ENCODE measurements around the gene SPAG8.

Gene SPAG8

DNA sequence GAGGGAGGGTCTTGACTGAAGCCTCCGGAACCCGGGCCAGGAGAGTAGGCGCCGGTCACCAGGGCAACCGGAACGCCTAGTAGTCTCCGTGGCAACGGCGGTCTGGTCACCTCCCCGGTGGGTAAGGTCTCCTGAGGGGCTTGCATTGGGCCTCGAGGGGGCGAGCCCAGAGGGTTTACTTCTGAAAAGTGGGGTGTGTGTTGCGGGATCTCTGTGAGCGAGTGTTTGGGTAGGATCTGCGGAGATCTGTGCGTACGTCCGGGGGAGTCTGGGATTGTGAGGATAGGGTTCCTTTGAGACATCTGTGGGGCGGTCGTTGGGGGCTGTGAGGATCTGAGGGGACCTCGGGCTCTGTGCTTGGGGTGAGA lies 16.6 kb upstream of the SPAG8 start, which contains the start of gene FAM221B:
Gene FAM221B (minus strand): TSS at position 17 of the 368 bp plus-strand sequence. CDS start 2,571 bp downstream, outside the sequence.
- no peaks in the 10 kb centered on the region for H3K9me3 Mint-ChIP-seq
- peak within 1 kb of the TSS; percentile 89 for H3K27ac Mint-ChIP-seq
- peaks cover 4% of the 10 kb centered on the region for H3K27me3 Mint-ChIP-seq (ENCODE audit: low read depth)
- peak within 1 kb of the TSS; percentile 94 for H3K4me3 Mint-ChIP-seq
- H3K4me1 Mint-ChIP-seq (ENCODE audit: low read depth): peaks cover 23% of the 10 kb centered on the region
- no peaks in the 10 kb centered on the region for H3K36me3 Mint-ChIP-seq (ENCODE audit: low read depth)

- Mint-ChIP-seq H3K36me3 (ENCODE audit: low read depth) (no peaks in the 10 kb centered on the region), H3K9me3 (no peaks in the 10 kb centered on the region), H3K4me3 (peak overlapping the region; percentile 64), H3K27ac (peak overlapping the region; percentile 37), H3K4me1 (ENCODE audit: low read depth) (peaks cover 21% of the 10 kb centered on the region), H3K27me3 (ENCODE audit: low read depth) (peaks cover 4% of the 10 kb centered on the region)
These were observed 15.4 kb upstream of the SPAG8 start for GRCh38 chr9:35827486-35827885.

- Mint-ChIP-seq H3K27me3 (ENCODE audit: low read depth) (peaks cover 4% of the 10 kb centered on the region), H3K27ac (no peak overlapping the region), H3K4me1 (ENCODE audit: low read depth) (peaks cover 21% of the 10 kb centered on the region), H3K9me3 (no peaks in the 10 kb centered on the region), H3K36me3 (ENCODE audit: low read depth) (no peaks in the 10 kb centered on the region), H3K4me3 (peak overlapping the region; percentile 6)
These were observed 14.1 kb upstream of the SPAG8 start for GRCh38 chr9:35826071-35826701.

DNA sequence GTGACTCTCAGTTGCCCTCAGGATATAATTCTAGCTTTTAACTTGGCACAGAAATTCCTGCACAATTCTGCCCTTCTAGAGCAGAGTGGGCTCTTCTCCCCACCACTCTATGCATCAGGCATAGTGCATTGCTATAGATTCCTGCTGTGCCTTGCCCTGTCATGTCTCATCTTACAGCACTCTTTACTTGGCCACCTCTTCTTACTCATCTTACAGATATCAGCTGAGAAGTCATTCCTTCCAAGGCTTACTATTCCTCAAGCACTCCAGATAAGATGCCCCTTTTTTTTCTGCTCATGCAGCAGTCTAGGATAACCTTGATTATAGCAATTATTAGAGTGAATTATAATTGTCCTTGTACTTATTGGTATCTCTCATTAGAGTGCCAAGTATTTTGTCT lies 10.9 kb upstream of the SPAG8 start:
- peaks cover 14% of the 10 kb centered on the region for H3K27me3 Mint-ChIP-seq (ENCODE audit: low read depth)
- H3K4me3 Mint-ChIP-seq: no peak overlapping the region
- H3K36me3 Mint-ChIP-seq (ENCODE audit: low read depth): no peaks in the 10 kb centered on the region
- no peak overlapping the region for H3K27ac Mint-ChIP-seq
- H3K4me1 Mint-ChIP-seq (ENCODE audit: low read depth): peaks cover 9% of the 10 kb centered on the region
- no peaks in the 10 kb centered on the region for H3K9me3 Mint-ChIP-seq

DNA sequence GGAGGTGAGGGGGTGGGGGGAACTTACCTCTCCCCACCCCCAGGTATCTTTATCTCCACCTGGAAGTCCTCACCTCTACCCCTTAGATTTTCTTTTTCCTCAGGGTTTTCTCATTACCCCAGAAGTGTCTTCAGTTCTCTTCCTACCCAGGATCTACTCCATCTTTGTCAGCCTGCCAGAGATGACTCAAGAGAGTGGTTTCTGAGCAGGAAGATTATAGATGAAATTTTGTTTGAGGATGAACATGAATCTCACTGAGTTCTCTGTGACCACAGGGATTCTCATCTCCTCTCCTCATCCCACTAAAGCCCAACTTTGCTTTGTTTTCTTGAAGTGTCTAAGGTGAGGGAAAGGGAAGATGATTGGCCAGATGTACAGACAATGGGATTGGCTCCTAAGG lies 8.0 kb upstream of the SPAG8 start:
- peaks cover 7% of the 10 kb centered on the region for H3K4me1 Mint-ChIP-seq (ENCODE audit: low read depth)
- peaks cover 20% of the 10 kb centered on the region for H3K27me3 Mint-ChIP-seq (ENCODE audit: low read depth)
- no peak overlapping the region for H3K4me3 Mint-ChIP-seq
- H3K9me3 Mint-ChIP-seq: no peaks in the 10 kb centered on the region
- H3K27ac Mint-ChIP-seq: no peak overlapping the region
- H3K36me3 Mint-ChIP-seq (ENCODE audit: low read depth): peaks cover 1% of the 10 kb centered on the region

DNA sequence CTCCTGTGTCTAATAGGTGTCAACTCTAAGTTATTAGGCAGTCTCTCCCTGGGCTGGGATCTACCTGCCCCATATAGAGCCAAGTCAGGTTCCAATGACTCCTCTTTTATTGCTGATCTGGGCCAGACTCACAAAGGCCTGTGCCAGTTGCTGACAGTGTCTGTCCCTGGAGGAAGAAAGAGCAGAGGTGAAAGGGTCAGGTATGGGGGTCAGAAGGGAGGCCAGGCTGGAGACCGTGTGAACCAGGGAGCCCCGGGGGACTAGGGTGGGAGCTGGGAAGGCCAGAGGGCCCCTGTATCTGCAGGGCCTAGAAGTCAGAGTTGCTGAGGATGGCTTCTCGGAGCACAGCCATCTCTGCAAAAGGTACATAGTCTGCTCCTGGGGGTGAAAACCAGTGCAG lies 6.3 kb upstream of the SPAG8 start:
- Mint-ChIP-seq H3K27ac (no peak overlapping the region), H3K4me3 (no peak overlapping the region), H3K4me1 (ENCODE audit: low read depth) (peaks cover 11% of the 10 kb centered on the region), H3K27me3 (ENCODE audit: low read depth) (peaks cover 20% of the 10 kb centered on the region), H3K9me3 (no peaks in the 10 kb centered on the region), H3K36me3 (ENCODE audit: low read depth) (peaks cover 1% of the 10 kb centered on the region)

DNA sequence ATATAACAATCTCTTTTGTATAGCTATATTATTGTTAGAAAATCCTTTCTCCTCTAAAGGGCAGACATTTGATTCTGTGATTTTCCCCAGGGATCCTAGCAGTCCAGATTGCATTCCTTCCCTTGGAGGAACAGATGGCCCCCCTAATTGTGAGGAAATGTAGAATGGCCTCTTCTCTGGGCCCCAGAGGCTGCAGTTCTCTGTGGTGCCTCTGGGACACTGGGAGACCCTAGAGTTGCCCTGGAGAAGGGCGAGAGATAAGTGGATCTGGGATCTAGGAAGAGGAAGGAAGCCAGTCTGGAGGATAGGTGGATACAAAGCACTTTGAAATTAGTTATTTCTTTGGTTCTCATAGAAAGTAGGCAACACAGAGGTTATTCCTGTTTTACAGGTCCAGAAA lies 4.6 kb upstream of the SPAG8 start:
- Mint-ChIP-seq H3K4me1 (ENCODE audit: low read depth) (peaks cover 24% of the 10 kb centered on the region), H3K36me3 (ENCODE audit: low read depth) (peaks cover 1% of the 10 kb centered on the region), H3K4me3 (no peak overlapping the region), H3K9me3 (no peaks in the 10 kb centered on the region), H3K27me3 (ENCODE audit: low read depth) (peaks cover 20% of the 10 kb centered on the region), H3K27ac (no peak overlapping the region)

GRCh38 chr9:35814841-35815543 lies 2.9 kb upstream of the SPAG8 start, which contains the start of gene HINT2:
HINT2 (minus strand) TSS chr9:35815042; CDS start chr9:35814979, 63 bp downstream.
- Mint-ChIP-seq H3K27ac (peak within 1 kb of the TSS; percentile 95), H3K27me3 (ENCODE audit: low read depth) (peaks cover 14% of the 10 kb centered on the region), H3K36me3 (ENCODE audit: low read depth) (peaks cover 1% of the 10 kb centered on the region), H3K4me1 (ENCODE audit: low read depth) (peaks cover 32% of the 10 kb centered on the region), H3K4me3 (peak within 1 kb of the TSS; percentile 93), H3K9me3 (no peaks in the 10 kb centered on the region)

GRCh38 chr9:35814106-35814840 lies 2.2 kb upstream of the SPAG8 start:
- peaks cover 32% of the 10 kb centered on the region for H3K4me1 Mint-ChIP-seq (ENCODE audit: low read depth)
- H3K9me3 Mint-ChIP-seq: no peaks in the 10 kb centered on the region
- H3K27ac Mint-ChIP-seq: peak overlapping the region; percentile 78

DNA sequence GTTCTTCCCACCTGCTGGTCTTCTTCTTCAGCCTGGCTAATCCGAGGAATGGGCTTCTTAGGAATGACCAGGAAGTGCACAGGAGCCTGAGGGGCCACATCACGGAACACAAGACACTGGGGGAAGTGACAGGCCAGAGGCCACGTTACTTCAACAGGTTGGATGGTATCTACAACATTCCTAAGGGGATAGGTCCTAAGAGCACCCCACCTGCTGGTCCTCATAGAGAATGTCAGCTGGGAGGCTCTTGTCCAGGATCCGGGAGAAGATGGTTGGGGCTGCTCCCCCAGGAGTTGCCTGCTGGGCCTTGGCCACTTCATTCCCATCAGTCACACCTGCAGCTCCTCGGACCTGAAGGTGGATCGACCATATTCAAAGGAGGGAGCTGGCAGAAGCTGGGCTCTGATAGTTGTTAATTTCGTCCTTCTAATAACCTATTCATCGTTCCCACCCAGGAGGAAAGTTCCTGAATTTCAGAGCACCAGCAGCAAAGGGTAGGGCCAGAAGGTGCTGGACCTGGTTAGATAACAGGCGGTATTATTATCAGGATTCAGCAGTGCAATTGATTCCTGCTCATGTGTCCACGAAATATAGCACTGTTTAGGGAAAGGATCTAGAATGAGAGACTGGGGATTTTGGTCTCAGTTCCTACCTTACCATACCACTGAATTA lies 1.5 kb upstream of the SPAG8 start:
- no peaks in the 10 kb centered on the region for H3K9me3 Mint-ChIP-seq
- H3K4me3 Mint-ChIP-seq: peak overlapping the region; percentile 79
- H3K36me3 Mint-ChIP-seq (ENCODE audit: low read depth): peaks cover 2% of the 10 kb centered on the region
- H3K4me1 Mint-ChIP-seq (ENCODE audit: low read depth): peaks cover 32% of the 10 kb centered on the region
- peaks cover 13% of the 10 kb centered on the region for H3K27me3 Mint-ChIP-seq (ENCODE audit: low read depth)
- H3K27ac Mint-ChIP-seq: peak overlapping the region; percentile 78

More at GRCh38 chr9:35814106-35814840, 2.2 kb upstream of the SPAG8 start:
- peaks cover 13% of the 10 kb centered on the region for H3K27me3 Mint-ChIP-seq (ENCODE audit: low read depth)
- peak overlapping the region; percentile 79 for H3K4me3 Mint-ChIP-seq
- H3K36me3 Mint-ChIP-seq (ENCODE audit: low read depth): peaks cover 1% of the 10 kb centered on the region

DNA sequence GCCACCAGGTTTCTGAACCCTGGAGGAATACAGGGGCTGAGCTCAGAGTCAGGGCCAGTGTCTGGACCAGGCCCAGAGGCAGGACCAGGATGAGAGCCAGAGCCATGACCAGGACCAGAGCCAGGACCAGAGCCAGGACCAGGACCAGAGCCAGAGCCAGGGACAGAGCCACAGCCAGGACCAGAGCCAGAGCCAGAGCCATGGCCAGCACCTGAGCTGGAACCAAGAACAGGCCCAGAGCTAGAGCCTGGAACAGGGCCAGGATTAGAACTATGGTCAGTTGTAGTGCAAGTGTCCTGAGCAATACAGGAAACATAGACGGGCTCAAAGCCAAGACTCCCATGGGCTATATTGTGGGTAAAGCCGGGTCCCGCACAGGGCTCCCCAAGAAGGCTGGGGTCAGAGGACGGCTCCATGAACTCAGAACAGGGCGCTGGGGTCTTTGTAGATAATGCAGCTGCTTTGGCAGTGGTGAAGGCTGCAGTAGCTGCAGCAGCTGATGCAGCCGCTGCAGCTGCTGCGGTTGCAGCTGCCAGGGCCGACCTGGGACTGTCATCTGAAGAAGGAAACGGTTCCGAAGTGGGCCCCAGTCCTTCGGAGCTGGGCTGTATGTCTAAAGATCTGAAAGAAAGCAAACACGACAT lies 559 bp downstream of the SPAG8 start:
- peaks cover 29% of the 10 kb centered on the region for H3K4me1 Mint-ChIP-seq (ENCODE audit: low read depth)
- H3K4me3 Mint-ChIP-seq: peak overlapping the region; percentile 77
- peak overlapping the region; percentile 89 for H3K27ac Mint-ChIP-seq
- H3K27me3 Mint-ChIP-seq (ENCODE audit: low read depth): no peaks in the 10 kb centered on the region
- H3K9me3 Mint-ChIP-seq: no peaks in the 10 kb centered on the region
- peaks cover 6% of the 10 kb centered on the region for H3K36me3 Mint-ChIP-seq (ENCODE audit: low read depth)

GRCh38 chr9:35810122-35810521 lies 1.9 kb downstream of the SPAG8 start:
- Mint-ChIP-seq H3K27ac (no peak overlapping the region), H3K9me3 (no peaks in the 10 kb centered on the region), H3K27me3 (ENCODE audit: low read depth) (no peaks in the 10 kb centered on the region), H3K4me3 (no peak overlapping the region), H3K4me1 (ENCODE audit: low read depth) (peaks cover 25% of the 10 kb centered on the region), H3K36me3 (ENCODE audit: low read depth) (peaks cover 8% of the 10 kb centered on the region)

- H3K4me3 Mint-ChIP-seq: no peak overlapping the region
- H3K36me3 Mint-ChIP-seq (ENCODE audit: low read depth): peaks cover 8% of the 10 kb centered on the region
- H3K9me3 Mint-ChIP-seq: no peaks in the 10 kb centered on the region
- peaks cover 21% of the 10 kb centered on the region for H3K4me1 Mint-ChIP-seq (ENCODE audit: low read depth)
- no peak overlapping the region for H3K27ac Mint-ChIP-seq
- no peaks in the 10 kb centered on the region for H3K27me3 Mint-ChIP-seq (ENCODE audit: low read depth)
These were observed 3.6 kb downstream of the SPAG8 start for GRCh38 chr9:35808433-35808832.

DNA sequence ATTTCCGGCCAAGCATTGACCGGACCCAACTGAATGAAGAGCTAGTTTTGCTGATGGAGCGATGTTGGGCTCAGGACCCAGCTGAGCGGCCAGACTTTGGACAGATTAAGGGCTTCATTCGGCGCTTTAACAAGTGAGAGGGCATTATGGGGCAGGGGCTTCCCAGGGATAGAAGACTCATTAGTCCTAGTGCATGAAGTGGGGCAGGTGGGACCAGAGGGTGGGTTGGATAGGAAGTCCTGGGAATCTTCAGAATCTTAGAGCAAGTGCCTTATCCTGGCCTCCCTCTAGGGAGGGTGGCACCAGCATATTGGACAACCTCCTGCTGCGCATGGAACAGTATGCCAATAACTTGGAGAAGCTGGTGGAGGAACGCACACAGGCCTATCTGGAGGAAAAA lies 6.0 kb downstream of the SPAG8 start:
- Mint-ChIP-seq H3K4me3 (no peak overlapping the region), H3K9me3 (no peaks in the 10 kb centered on the region), H3K27ac (no peak overlapping the region), H3K36me3 (ENCODE audit: low read depth) (peaks cover 15% of the 10 kb centered on the region), H3K27me3 (ENCODE audit: low read depth) (no peaks in the 10 kb centered on the region), H3K4me1 (ENCODE audit: low read depth) (peaks cover 4% of the 10 kb centered on the region)
